Measurements from ENCODE around the gene RIMBP2. TPM values are rescaled to one million over a fixed set of nuclear protein-coding genes. Genes with fewer than 3 reads are reported as not detected.

RIMBP2 gene
- total and polyA plus RNA-seq, 7 experiments from 2014 or later = 0.05 TPM; not detected in 6

DNA sequence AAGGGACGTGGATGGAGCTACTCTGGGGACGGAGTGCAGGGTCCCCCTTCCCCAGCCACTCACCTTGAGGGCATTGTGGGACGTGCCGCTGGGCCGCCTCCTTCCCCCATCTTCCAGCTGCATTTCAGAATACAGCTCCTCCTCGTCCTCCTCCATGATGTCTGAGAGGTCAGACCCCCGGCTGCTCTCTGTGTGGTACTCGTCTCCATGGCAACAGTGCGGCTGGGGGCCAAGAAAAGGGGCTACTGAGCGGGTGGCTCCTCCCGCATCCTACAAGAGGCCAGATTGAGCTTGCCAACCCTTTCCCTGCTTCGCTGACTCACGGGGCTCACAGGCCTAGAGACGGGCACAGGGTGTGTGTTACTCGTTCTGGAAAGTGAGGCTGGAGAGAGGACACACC, 288.0 kb downstream of the RIMBP2 start:
- no peaks in the 10 kb centered on the region for H3K27me3 ChIP-seq (ENCODE audit: control insufficient read depth in 2 of 2, insufficient read depth in 2 of 2, low read length in 2 of 2)
- POLR2A ChIA-PET = no interaction called here
- DNase-seq (no peak), ATAC-seq (no peak)
- H3K9me3 ChIP-seq (ENCODE audit: control insufficient read depth in 2 of 3, low read length in 3 of 3) = no peaks in the 10 kb centered on the region
- no peak overlapping the region for H3K27ac ChIP-seq (ENCODE audit: low read depth, low read length)
- Mint-ChIP-seq H3K36me3 (no peaks in the 10 kb centered on the region), H3K9me3 (peaks cover 0 to 4% (median 0%) of the 10 kb centered on the region in 11 donors), H3K27ac (no peak overlapping the region), H3K27me3 (peaks cover 0 to 4% (median 0%) of the 10 kb centered on the region in 5 donors), H3K4me3 (no peak overlapping the region), H3K4me1 (peaks cover 0 to 2% (median 0%) of the 10 kb centered on the region in 7 donors)
- CTCF ChIA-PET = no interaction called here
- no peaks in the 10 kb centered on the region for H3K4me1 ChIP-seq (ENCODE audit: control insufficient read depth in 2 of 2, insufficient read depth in 2 of 2, low read length in 2 of 2)
- intact Hi-C loops (cut with micrococcal nuclease) = no loop called here
- H3K36me3 ChIP-seq (ENCODE audit: control insufficient read depth in 2 of 3, insufficient read depth in 3 of 3, low read length in 3 of 3) = no peaks in the 10 kb centered on the region
- H3K4me3 ChIP-seq (ENCODE audit: low read length) = no peak overlapping the region

DNA sequence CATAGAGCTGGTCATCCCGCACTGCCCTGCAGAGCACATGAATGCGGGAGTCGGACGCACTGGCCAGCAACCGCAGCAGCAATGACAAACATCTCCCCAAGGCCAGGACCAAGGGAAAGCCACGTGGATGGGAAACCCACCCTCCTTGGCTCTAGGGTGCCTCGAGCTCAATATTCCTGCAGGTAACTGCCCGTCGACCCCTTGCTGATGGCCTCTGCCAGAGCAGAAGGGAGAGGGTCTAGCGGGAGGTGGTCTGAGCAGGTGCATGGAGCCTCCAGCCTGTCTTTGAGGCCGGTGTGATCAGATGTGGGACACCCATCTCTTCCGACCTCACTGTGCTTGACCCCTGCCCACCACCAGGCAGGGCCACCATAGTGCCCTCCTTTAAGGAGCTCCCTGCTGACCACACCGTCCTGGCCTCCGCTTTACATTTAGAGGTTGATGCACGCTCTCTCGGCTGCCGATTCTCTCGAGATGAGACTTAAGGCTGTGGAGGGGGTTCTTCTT, 288.7 kb downstream of the RIMBP2 start:
- CTCF ChIA-PET = no interaction called here
- no peak for DNase-seq

DNA sequence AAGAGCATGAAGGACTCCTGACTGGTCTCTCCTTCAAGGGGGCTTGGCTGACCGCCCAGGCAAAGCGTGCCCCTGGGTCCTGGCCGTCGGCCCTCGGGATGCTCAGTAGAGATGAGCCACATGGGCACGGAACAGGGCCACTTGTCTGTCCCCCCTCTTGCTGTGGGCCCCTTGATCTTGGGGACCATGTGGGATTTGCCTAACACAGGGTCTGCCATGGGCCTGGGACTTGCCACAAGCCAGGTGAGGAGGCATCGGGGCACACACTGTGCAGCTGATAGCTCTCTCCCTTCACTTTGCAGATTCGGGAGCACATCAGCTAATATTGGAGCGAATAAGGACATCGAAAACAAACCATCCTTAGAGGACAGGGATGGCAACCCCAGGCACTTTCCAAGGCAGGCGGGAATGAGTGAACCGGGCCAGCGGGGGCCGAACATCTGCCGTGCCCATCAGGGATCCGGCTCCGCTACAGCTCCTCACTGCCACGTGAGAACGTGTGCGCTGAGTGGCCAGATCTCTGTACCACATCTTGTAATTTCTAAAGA, 290.3 kb downstream of the RIMBP2 start:
- peaks cover 0 to 4% (median 0%) of the 10 kb centered on the region in 11 donors for H3K9me3 Mint-ChIP-seq
- POLR2A ChIA-PET = no interaction called here
- Histone ChIP-seq H3K4me1 (ENCODE audit: control insufficient read depth in 2 of 2, insufficient read depth in 2 of 2, low read length in 2 of 2) (no peaks in the 10 kb centered on the region), H3K9me3 (ENCODE audit: control insufficient read depth in 2 of 3, low read length in 3 of 3) (no peaks in the 10 kb centered on the region), H3K36me3 (ENCODE audit: control insufficient read depth in 2 of 3, insufficient read depth in 3 of 3, low read length in 3 of 3) (no peaks in the 10 kb centered on the region), H3K27me3 (ENCODE audit: control insufficient read depth in 2 of 2, insufficient read depth in 2 of 2, low read length in 2 of 2) (no peaks in the 10 kb centered on the region), H3K4me3 (ENCODE audit: low read length) (no peak overlapping the region), H3K27ac (ENCODE audit: low read depth, low read length) (no peak overlapping the region)
- H3K4me3 Mint-ChIP-seq = no peak overlapping the region
- ATAC-seq (no peak), DNase-seq (no peak)
- H3K27me3 Mint-ChIP-seq = peaks cover 0 to 4% (median 0%) of the 10 kb centered on the region in 5 donors
- H3K27ac Mint-ChIP-seq = no peak overlapping the region
- H3K36me3 Mint-ChIP-seq = no peaks in the 10 kb centered on the region
- CTCF ChIA-PET = no interaction called here
- H3K4me1 Mint-ChIP-seq = peaks cover 0 to 2% (median 0%) of the 10 kb centered on the region in 7 donors
- intact Hi-C loops (cut with micrococcal nuclease) = no loop called here

More for the DNA sequence above, 288.7 kb downstream of the RIMBP2 start:
- Histone ChIP-seq H3K27ac (ENCODE audit: low read depth, low read length) (no peak overlapping the region), H3K27me3 (ENCODE audit: control insufficient read depth in 2 of 2, insufficient read depth in 2 of 2, low read length in 2 of 2) (no peaks in the 10 kb centered on the region), H3K36me3 (ENCODE audit: control insufficient read depth in 2 of 3, insufficient read depth in 3 of 3, low read length in 3 of 3) (no peaks in the 10 kb centered on the region), H3K9me3 (ENCODE audit: control insufficient read depth in 2 of 3, low read length in 3 of 3) (no peaks in the 10 kb centered on the region), H3K4me1 (ENCODE audit: control insufficient read depth in 2 of 2, insufficient read depth in 2 of 2, low read length in 2 of 2) (no peaks in the 10 kb centered on the region), H3K4me3 (ENCODE audit: low read length) (no peak overlapping the region)
- no peak overlapping the region for H3K4me3 Mint-ChIP-seq
- no peaks in the 10 kb centered on the region for H3K36me3 Mint-ChIP-seq
- peaks cover 0 to 4% (median 0%) of the 10 kb centered on the region in 5 donors for H3K27me3 Mint-ChIP-seq
- POLR2A ChIA-PET = no interaction called here
- peaks cover 0 to 2% (median 0%) of the 10 kb centered on the region in 7 donors for H3K4me1 Mint-ChIP-seq
- no peak for ATAC-seq
- peaks cover 0 to 4% (median 0%) of the 10 kb centered on the region in 11 donors for H3K9me3 Mint-ChIP-seq
- H3K27ac Mint-ChIP-seq = no peak overlapping the region
- intact Hi-C loops (cut with micrococcal nuclease) = no loop called here

DNA sequence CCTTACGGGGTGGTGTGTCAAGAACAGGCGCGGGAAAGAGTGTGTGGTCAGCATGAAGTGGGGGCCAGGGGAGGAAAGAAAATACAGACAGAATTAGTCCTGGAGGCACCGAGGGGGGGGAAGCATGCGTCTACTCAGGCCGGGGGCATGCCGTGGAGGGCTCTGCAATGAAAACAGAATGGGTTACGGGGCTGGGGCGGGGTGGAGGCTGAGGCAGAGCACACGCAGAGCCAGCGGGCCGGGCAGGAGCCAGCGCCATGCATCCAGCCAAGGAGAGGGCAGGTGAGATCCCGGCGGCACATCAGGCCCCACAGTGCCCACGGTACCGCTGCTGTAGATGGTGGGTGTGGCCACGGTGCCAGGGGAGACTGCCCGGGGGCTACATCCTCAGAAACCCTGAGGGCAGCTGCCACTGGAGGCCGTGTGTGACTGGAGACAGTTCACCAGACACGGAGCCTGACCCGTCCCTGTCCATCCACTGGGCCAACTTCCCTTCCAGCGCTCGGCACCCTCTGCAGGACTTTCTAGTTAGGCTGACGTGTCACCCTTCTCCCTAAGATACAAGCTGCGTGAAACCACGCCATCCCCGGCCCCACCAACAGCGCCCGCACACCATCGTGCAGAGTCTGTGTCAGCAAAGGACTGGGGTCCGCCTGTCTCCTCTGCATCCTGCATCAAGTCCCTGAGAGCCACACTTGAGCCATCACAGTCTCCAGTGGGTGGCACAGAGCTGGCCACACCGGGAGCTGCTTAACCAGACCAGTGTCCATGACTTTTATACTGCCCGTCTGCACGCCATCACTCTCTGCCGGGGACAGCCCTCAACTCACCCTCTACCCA, 291.0 kb downstream of the RIMBP2 start:
- no peak for ATAC-seq
- Mint-ChIP-seq H3K36me3 (no peaks in the 10 kb centered on the region), H3K4me1 (peaks cover 0 to 2% (median 0%) of the 10 kb centered on the region in 7 donors), H3K4me3 (no peak overlapping the region), H3K27ac (no peak overlapping the region), H3K9me3 (peaks cover 0 to 4% (median 0%) of the 10 kb centered on the region in 11 donors), H3K27me3 (peaks cover 0 to 4% (median 0%) of the 10 kb centered on the region in 5 donors)
- POLR2A ChIA-PET = no interaction called here
- intact Hi-C loops (cut with micrococcal nuclease) = no loop called here
- Histone ChIP-seq H3K36me3 (ENCODE audit: control insufficient read depth in 2 of 3, insufficient read depth in 3 of 3, low read length in 3 of 3) (no peaks in the 10 kb centered on the region), H3K9me3 (ENCODE audit: control insufficient read depth in 2 of 3, low read length in 3 of 3) (no peaks in the 10 kb centered on the region), H3K4me1 (ENCODE audit: control insufficient read depth in 2 of 2, insufficient read depth in 2 of 2, low read length in 2 of 2) (no peaks in the 10 kb centered on the region), H3K4me3 (ENCODE audit: low read length) (no peak overlapping the region), H3K27ac (ENCODE audit: low read depth, low read length) (no peak overlapping the region), H3K27me3 (ENCODE audit: control insufficient read depth in 2 of 2, insufficient read depth in 2 of 2, low read length in 2 of 2) (no peaks in the 10 kb centered on the region)
- CTCF ChIA-PET = no interaction called here
- DNase-seq = no peak

GRCh38 chr12:130423991-130424857, 291.9 kb downstream of the RIMBP2 start:
- Histone ChIP-seq H3K4me1 (ENCODE audit: control insufficient read depth in 2 of 2, insufficient read depth in 2 of 2, low read length in 2 of 2) (no peaks in the 10 kb centered on the region), H3K27ac (ENCODE audit: low read depth, low read length) (no peak overlapping the region), H3K4me3 (ENCODE audit: low read length) (no peak overlapping the region), H3K27me3 (ENCODE audit: control insufficient read depth in 2 of 2, insufficient read depth in 2 of 2, low read length in 2 of 2) (no peaks in the 10 kb centered on the region), H3K9me3 (ENCODE audit: control insufficient read depth in 2 of 3, low read length in 3 of 3) (no peaks in the 10 kb centered on the region), H3K36me3 (ENCODE audit: control insufficient read depth in 2 of 3, insufficient read depth in 3 of 3, low read length in 3 of 3) (no peaks in the 10 kb centered on the region)
- intact Hi-C loops (cut with micrococcal nuclease) = no loop called here
- no peak for DNase-seq
- H3K4me3 Mint-ChIP-seq = no peak overlapping the region
- peaks cover 0 to 2% (median 0%) of the 10 kb centered on the region in 7 donors for H3K4me1 Mint-ChIP-seq
- peaks cover 0 to 4% (median 0%) of the 10 kb centered on the region in 11 donors for H3K9me3 Mint-ChIP-seq
- H3K27me3 Mint-ChIP-seq = peaks cover 0 to 4% (median 0%) of the 10 kb centered on the region in 5 donors
- no peak overlapping the region for H3K27ac Mint-ChIP-seq
- POLR2A ChIA-PET = no interaction called here
- no peak for ATAC-seq
- CTCF ChIA-PET = no interaction called here
- H3K36me3 Mint-ChIP-seq = no peaks in the 10 kb centered on the region

DNA sequence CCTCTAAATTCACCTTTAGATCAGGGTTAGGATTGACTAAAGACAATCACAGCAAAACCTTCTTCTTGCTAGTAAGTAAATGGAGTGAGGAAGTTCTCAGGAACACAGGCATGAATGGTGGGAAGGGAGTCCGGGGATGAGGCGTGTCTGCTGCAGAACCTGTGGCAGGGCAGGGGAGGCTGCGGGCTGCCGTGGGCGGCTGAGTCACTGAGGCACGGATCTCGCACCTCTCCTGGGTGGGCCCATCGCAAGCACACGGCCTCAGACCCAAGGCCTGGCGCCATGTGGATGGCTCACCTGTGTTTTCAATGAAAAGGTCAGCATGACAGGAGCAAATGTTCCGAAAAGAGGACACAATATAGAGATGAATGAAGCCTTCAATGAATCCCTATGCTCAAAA, 293.0 kb downstream of the RIMBP2 start:
- DNase-seq (no peak), ATAC-seq (no peak)
- POLR2A ChIA-PET = no interaction called here
- no peak overlapping the region for H3K27ac ChIP-seq (ENCODE audit: low read depth, low read length)
- H3K4me1 ChIP-seq (ENCODE audit: control insufficient read depth in 2 of 2, insufficient read depth in 2 of 2, low read length in 2 of 2) = no peaks in the 10 kb centered on the region
- H3K27me3 ChIP-seq (ENCODE audit: control insufficient read depth in 2 of 2, insufficient read depth in 2 of 2, low read length in 2 of 2) = no peaks in the 10 kb centered on the region
- intact Hi-C loops (cut with micrococcal nuclease) = no loop called here
- H3K4me3 Mint-ChIP-seq = no peak overlapping the region
- H3K36me3 Mint-ChIP-seq = no peaks in the 10 kb centered on the region
- no peak overlapping the region for H3K27ac Mint-ChIP-seq
- H3K4me3 ChIP-seq (ENCODE audit: low read length) = no peak overlapping the region
- peaks cover 0 to 2% (median 0%) of the 10 kb centered on the region in 11 donors for H3K9me3 Mint-ChIP-seq
- H3K4me1 Mint-ChIP-seq = peaks cover 0 to 2% (median 0%) of the 10 kb centered on the region in 7 donors
- peaks cover 0 to 4% (median 0%) of the 10 kb centered on the region in 5 donors for H3K27me3 Mint-ChIP-seq
- CTCF ChIA-PET = no interaction called here
- H3K36me3 ChIP-seq (ENCODE audit: control insufficient read depth in 2 of 3, insufficient read depth in 3 of 3, low read length in 3 of 3) = no peaks in the 10 kb centered on the region
- no peaks in the 10 kb centered on the region for H3K9me3 ChIP-seq (ENCODE audit: control insufficient read depth in 2 of 3, low read length in 3 of 3)

Measured in naive thymus-derived CD4-positive, alpha-beta T cell (primary cell).